ENCODE results near the gene ZNHIT1.

DNA sequence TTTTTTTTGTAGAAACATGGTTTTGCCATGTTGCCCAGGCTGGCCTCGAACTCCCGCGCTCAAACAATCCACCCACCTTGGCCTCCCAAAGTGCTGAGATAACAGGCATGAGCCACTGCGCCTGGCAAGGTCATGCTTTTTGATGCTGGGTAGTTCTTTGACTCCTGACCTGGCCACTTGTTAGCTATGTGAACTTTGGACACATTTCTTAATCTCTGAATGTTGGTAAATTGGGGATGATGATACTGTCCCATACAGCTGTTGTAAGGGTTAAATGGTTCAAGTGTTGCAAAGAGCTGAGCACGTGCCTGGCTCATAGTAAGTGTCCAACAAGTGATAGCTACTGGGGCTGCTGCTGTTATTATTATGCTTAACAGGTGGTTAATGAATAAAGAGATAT, 2.3 kb downstream of the ZNHIT1 start:
- TF ChIP-seq, protein P1, sequence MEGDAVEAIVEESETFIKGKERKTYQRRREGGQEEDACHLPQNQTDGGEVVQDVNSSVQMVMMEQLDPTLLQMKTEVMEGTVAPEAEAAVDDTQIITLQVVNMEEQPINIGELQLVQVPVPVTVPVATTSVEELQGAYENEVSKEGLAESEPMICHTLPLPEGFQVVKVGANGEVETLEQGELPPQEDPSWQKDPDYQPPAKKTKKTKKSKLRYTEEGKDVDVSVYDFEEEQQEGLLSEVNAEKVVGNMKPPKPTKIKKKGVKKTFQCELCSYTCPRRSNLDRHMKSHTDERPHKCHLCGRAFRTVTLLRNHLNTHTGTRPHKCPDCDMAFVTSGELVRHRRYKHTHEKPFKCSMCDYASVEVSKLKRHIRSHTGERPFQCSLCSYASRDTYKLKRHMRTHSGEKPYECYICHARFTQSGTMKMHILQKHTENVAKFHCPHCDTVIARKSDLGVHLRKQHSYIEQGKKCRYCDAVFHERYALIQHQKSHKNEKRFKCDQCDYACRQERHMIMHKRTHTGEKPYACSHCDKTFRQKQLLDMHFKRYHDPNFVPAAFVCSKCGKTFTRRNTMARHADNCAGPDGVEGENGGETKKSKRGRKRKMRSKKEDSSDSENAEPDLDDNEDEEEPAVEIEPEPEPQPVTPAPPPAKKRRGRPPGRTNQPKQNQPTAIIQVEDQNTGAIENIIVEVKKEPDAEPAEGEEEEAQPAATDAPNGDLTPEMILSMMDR (IDR thresholded peaks at IDR 0.05) = no peak
- TF ChIP-seq POLR2AphosphoS5 (IDR thresholded peaks at IDR 0.05) = no peak
- TF ChIP-seq POLR2A (IDR thresholded peaks at IDR 0.05) = no peak
- TF ChIP-seq EP300 (IDR thresholded peaks at IDR 0.05) = no peak

Measured in gastroesophageal sphincter (tissue), 3 donors.